HFFc6 (cell line): ENCODE results near the gene ZNF219. TPM values are rescaled to one million over a fixed set of nuclear protein-coding genes. Genes with fewer than 3 reads are reported as not detected.

Experiments used
- DNase-seq: peaks from one replicate; pipeline ENCODE4 v3.0.0-alpha.2; 2018
- H3K27ac Mint-ChIP-seq: 2 replicates; pipeline ENCODE4 v1.8.0; 2020; ENCODE audit warnings: mild to moderate bottlenecking, mixed read lengths
- H3K27me3 Mint-ChIP-seq: 2 replicates; pipeline ENCODE4 v1.8.0; 2021; ENCODE audit warnings: mild to moderate bottlenecking, moderate library complexity, mixed read lengths; ENCODE audit not compliant: insufficient read depth
- H3K36me3 Mint-ChIP-seq: 2 replicates; pipeline ENCODE4 v1.8.0; 2021; ENCODE audit warnings: low read depth, mixed read lengths
- H3K4me1 Mint-ChIP-seq: 2 replicates; pipeline ENCODE4 v1.8.0; 2020; ENCODE audit warnings: low read depth, mixed read lengths
- H3K4me3 Mint-ChIP-seq: 2 replicates; pipeline ENCODE4 v1.8.0; 2020; ENCODE audit warnings: mild to moderate bottlenecking, moderate library complexity, mixed read lengths
- H3K9me3 Mint-ChIP-seq: 2 replicates; pipeline ENCODE4 v1.8.0; 2020; ENCODE audit warnings: mild to moderate bottlenecking, mixed read lengths
- CTCF ChIP-seq: fragments of 200-600 bp; sonication (generic); IDR thresholded peaks from 2 replicates; pipeline ENCODE4 v1.5.0; 2021; ENCODE audit warnings: antibody characterized with exemption, mild to moderate bottlenecking
- total RNA-seq, 6 experiments: library from RNA; stranded (reverse); fragmentation: NEBNext Ultra II Directional; extraction: Animal tissue kit (Norgen Biotek cat#: 25700); gene quantifications; 2 replicates in 1 of 6; 3 replicates in 5 of 6; pipeline ENCODE4 v1.2.3, GENCODE V29; 2021

Gene ZNF219
- total RNA-seq, 6 experiments from 2014 or later = 5.3 to 11.2 (median 6.6) TPM

GRCh38 chr14:21060614-21061346, 37.7 kb downstream of the ZNF219 start:
- no peak overlapping the region for H3K27ac Mint-ChIP-seq

DNA sequence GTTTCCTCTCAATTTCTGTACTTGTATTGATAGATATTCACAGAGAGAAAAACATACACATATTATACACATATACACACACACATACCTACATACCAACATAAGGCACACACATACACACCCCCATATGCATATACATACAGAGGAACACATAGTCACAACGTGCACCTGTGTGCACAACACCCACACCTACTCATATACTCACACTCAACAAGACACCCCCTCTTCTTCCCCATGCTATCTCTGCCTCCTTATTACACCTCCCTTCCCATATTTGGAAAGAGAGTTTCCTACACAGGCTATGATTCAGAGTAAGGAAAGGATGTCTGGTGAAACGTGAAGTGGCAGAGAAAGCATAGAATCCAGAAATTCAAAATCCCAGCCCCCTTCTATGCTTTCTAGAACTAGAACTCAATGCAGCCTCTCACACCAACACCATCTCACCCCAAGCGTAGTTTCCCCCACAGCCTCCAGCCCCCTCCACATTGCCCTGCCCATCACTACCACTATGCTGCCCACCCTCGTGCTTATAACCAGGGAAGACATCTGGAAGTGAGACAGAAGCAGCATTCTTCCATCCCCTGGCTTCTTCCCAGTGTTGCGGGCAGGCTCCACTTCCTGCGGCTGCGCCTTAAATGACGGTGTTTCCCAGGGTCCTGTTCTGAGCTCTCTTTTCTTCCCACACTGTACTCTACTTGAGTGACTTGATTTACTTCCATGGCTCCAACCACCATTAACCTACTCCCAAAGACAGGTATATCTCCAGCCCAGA, 38.4 kb downstream of the ZNF219 start:
- Mint-ChIP-seq H3K4me3 (no peak overlapping the region; the same call in 1 of the 2 replicates), H3K4me1 (peaks cover 46% of the 10 kb centered on the region), H3K27ac (no peak overlapping the region), H3K27me3 (peaks cover 2% of the 10 kb centered on the region), H3K36me3 (no peaks in the 10 kb centered on the region), H3K9me3 (no peaks in the 10 kb centered on the region)
- DNase-seq = no peak
- no peak for TF ChIP-seq CTCF

More at GRCh38 chr14:21060614-21061346, 37.7 kb downstream of the ZNF219 start:
- no peaks in the 10 kb centered on the region for H3K36me3 Mint-ChIP-seq
- H3K4me3 Mint-ChIP-seq = no peak overlapping the region; the same call in 1 of the 2 replicates
- H3K4me1 Mint-ChIP-seq = peaks cover 46% of the 10 kb centered on the region
- peaks cover 3% of the 10 kb centered on the region for H3K27me3 Mint-ChIP-seq
- no peaks in the 10 kb centered on the region for H3K9me3 Mint-ChIP-seq
- no peak for TF ChIP-seq CTCF
- DNase-seq = no peak

DNA sequence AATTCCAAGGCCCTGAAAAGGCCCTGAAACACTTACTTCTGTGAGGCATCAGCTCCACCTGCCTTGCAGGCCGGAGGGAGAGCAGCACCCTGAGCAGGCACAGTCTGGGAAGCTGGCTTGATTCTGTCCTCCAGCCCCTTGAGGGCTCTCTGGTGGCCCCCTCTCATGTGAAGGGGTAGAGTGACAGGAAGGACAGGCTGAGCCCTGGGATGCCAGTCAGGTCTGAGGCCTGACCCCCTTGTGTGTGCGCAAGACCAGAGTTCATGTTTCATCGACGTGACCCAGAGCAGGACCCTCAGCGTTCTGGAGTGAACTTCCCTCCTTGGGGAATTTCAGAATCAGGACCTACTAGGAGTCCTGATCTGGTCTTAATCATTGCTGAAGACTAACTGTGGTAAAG, 39.6 kb downstream of the ZNF219 start:
- H3K27me3 Mint-ChIP-seq = peaks cover 2% of the 10 kb centered on the region
- H3K4me3 Mint-ChIP-seq = no peak overlapping the region
- TF ChIP-seq CTCF = no peak
- no peak overlapping the region for H3K27ac Mint-ChIP-seq
- DNase-seq = no peak
- peaks cover 43% of the 10 kb centered on the region for H3K4me1 Mint-ChIP-seq
- H3K9me3 Mint-ChIP-seq = no peaks in the 10 kb centered on the region
- no peaks in the 10 kb centered on the region for H3K36me3 Mint-ChIP-seq

DNA sequence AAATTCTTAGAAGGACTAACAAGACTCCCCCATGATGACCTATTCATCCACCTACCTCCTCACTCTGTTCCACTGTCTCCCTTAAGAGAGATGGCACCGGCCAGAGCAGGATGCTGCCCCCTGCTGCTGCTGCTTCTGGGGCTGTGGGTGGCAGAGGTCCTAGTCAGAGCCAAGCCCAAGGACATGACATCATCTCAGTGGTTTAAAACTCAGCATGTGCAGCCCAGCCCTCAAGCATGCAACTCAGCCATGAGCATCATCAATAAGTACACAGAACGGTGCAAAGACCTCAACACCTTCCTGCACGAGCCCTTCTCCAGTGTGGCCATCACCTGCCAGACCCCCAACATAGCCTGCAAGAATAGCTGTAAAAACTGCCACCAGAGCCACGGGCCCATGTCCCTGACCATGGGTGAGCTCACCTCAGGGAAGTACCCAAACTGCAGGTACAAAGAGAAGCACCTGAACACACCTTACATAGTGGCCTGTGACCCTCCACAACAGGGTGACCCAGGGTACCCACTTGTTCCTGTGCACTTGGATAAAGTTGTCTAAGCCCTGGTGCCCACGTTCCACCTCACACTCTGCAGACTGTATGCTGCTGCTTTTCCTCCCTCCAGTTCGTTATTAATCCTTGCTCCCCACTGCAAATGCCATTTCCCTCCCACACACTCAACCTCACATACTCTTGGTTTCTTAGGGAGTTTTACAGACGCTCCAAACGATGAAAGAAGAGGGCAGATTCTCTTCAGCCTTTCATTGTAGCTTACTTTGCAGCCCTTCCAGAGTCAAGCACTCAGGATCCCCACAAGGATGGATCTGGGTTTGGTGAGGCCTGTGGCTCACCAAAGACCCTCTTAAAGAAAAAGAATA, 40.4 kb downstream of the ZNF219 start, which contains the start of gene RNASE8:
TSS of gene RNASE8 (plus strand) at position 20 of the 873 bp plus-strand sequence. CDS start at position 91, 71 bp downstream.
- Mint-ChIP-seq H3K27ac (no peak within 1 kb of the TSS), H3K4me3 (no peak within 1 kb of the TSS), H3K4me1 (peaks cover 35% of the 10 kb centered on the region), H3K36me3 (no peaks in the 10 kb centered on the region), H3K9me3 (no peaks in the 10 kb centered on the region), H3K27me3 (peaks cover 2% of the 10 kb centered on the region)
- peak; percentile 59; the same call in 1 of the 2 replicates for TF ChIP-seq CTCF
- DNase-seq = peak; percentile 35

GRCh38 chr14:21056520-21057163, 41.8 kb downstream of the ZNF219 start:
- Mint-ChIP-seq H3K27ac (no peak overlapping the region), H3K4me3 (no peak overlapping the region), H3K36me3 (no peaks in the 10 kb centered on the region), H3K4me1 (peaks cover 26% of the 10 kb centered on the region), H3K9me3 (no peaks in the 10 kb centered on the region), H3K27me3 (peaks cover 5% of the 10 kb centered on the region; the same call in 1 of the 2 replicates)
- no peak for TF ChIP-seq CTCF
- DNase-seq = peak; percentile 13
